ENCODE results near the gene CINP.
"Not testable (repeated sequence)": the region's sequence is repeated elsewhere in the genome, so short reads cannot be mapped to it uniquely, and the experiment has no call there.

CINP gene

GRCh38 chr14:102316338-102316742 is 46.4 kb downstream of the CINP start:
- TF ChIP-seq CTCF (IDR thresholded peaks at IDR 0.05; ENCODE audit: low read depth, low read length) = no peak
- no peak for DNase-seq (ENCODE audit: extremely low read depth, low read depth)

DNA sequence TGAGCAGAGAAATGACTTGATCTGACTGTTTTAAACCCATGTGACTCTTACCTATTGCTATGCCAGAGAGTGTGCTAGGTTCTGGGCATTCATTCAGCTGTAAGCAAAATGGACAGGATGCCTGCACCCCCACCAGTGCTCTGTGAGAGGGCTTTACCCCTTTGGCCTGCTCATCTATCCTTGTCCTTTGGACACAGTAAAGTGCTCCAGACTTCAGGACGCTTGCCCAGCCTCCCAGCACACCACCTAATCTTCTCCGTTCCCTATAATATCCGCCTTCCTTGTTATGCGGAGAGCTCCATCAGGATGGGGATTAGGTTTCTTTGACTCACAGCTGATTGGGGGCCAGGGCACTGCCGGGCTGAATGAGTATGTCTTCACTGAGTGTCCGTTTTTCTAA is 47.6 kb downstream of the CINP start:
- DNase-seq (ENCODE audit: extremely low read depth, low read depth) = no peak

GRCh38 chr14:102314242-102315011 is 48.3 kb downstream of the CINP start:
- peak; percentile 49 for DNase-seq (ENCODE audit: extremely low read depth, low read depth)
- TF ChIP-seq CTCF (IDR thresholded peaks at IDR 0.05; ENCODE audit: low read depth, low read length) = peak; percentile 95

More for the DNA sequence above, 47.6 kb downstream of the CINP start:
- TF ChIP-seq CTCF (IDR thresholded peaks at IDR 0.05; ENCODE audit: low read depth, low read length) = no peak

DNA sequence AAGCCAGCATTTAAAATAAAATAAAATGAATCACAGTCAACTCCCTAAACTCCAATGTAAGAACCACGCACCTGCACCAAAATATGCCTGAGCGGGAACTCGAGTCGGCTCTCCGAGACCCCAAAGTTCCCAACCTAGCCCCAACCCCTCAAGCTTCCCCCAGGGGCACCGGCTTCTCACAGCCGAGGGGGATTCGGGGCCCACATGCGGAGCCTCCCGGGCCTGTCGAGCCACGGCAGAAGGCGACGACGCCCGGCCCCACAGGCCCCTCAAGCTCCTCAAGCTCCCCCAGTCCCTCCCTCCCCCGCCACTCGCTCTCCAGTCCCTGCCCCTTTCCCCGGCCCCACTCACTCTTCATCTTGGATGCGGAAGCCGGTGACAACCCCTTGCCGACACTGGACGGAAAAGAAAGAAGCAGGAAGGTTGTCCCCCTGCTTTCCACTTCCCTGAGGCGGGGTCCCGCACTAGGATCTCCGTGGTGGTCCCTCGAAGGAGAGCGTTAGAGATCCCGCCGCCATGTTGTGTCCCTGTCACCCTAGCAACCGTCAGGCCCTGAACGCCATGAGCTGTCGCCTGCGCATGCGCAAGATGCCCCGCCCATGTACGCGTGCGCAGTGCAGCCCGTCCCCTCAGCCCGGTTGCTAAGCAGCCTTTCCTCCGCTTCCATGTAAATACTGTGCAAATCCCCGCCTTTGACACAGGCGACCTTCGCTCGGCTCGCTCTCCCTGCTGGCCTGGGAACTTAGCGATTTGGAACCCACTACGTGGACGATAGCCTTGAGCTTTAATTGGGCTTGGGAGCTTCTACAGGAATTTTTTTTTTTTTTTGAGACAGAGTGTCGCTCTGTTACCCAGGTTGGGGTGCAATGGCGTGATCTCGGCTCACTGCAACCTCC is 57.8 kb downstream of the CINP start, which contains the start of gene MOK:
TSS of gene MOK (minus strand) at position 554 of the 896 bp plus-strand sequence. CDS start at position 358, 196 bp downstream.
- TF ChIP-seq CTCF (IDR thresholded peaks at IDR 0.05; ENCODE audit: low read depth, low read length) = no peak; the same call in 1 of the 2 replicates
- peak; percentile 96 for DNase-seq (ENCODE audit: extremely low read depth, low read depth)

DNA sequence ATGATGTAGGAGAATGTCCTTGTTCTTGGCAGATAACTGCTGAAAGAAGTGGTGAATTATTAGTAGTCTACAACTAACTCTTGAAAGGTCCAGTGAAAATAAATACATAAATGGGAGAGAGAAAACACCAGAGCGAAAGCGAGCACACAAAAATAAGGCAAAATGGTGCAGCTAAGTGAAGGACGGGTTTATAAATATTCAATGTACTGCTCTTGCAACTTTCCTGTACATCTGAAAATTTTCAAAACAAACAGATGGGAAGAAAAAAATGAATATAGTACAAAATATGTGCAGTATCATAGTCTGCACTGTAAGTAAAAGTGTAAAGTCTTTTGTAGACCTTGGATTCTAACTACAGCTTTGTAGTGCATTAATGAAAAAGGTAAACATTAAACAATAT is 59.0 kb downstream of the CINP start:
- TF ChIP-seq CTCF (IDR thresholded peaks at IDR 0.05; ENCODE audit: low read depth, low read length) = no peak

DNA sequence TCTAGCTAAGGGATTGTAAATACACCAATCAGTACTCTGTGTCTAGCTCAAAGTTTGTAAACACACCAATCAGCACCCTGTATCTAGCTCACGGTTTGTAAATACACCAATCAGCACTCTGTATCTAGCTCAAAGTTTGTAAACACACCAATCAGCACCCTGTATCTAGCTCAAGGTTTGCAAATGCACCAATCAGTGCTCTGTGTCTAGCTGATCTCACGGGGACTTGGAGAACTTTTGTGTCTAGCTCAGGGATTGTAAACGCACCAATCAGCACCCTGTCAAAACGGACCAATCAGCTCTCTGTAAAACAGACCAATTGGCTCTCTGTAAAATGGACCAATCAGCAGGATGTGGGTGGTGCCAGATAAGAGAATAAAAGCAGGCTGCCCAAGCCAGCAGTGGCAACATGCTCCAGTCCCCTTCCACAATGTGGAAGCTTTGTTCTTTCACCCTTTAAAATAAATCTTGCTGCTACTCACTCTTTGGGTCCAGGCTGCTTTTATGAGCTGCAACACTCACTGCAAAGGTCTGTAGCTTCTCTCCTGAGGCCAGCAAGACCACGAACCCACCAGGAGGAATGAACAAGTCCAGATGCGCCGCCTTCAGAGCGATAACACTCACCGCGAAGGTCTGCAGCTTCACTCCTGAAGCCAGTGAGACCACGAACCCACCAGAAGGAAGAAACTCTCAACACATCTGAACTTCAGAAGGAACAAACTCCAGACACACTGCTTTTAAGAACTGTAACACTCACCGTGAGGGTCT is 64.2 kb downstream of the CINP start:
- DNase-seq (ENCODE audit: extremely low read depth, low read depth) = not testable (repeated sequence)

More for the DNA sequence above, 59.0 kb downstream of the CINP start:
- DNase-seq (ENCODE audit: extremely low read depth, low read depth) = no peak

All from AG09319 (cell line).